K562 (cell line): ENCODE data around the gene POR. TPM values are rescaled to one million over a fixed set of nuclear protein-coding genes. Genes with fewer than 3 reads are reported as not detected.
A peak's percentile ranks its signal among the peaks of the same experiment; 100 is the strongest.

Experiments
- ATAC-seq: fragments of 200-7000 bp; cut with Tn5 transposase; 3 replicates; pipeline ENCODE4 v1.9.1; 2020; ENCODE audit warnings: moderate library complexity
- BruUV-seq: library from RNA; stranded (reverse); fragments of 400-500 nt; replicated peaks from 2 replicates; lab custom pipeline; 2021; lab: Mats Ljungman, UMichigan
- CTCF ChIA-PET: fragments of 300-600 bp; formaldehyde crosslinking; extraction: SDS; loops from one replicate; lab custom pipeline; 2021; ENCODE audit warnings: low intra/inter-chr PET ratio; lab: Yijun Ruan, JAX
- POLR2A ChIA-PET: fragments of 300-600, 350-650 bp; sonication (Branson Sonifier 250); formaldehyde crosslinking; extraction: SDS; loops from one replicate; lab custom pipeline; 2021; ENCODE audit warnings: antibody characterized with exemption, inconsistent platforms; lab: Yijun Ruan, JAX
- DNase-seq, 4 experiments: peaks; one replicate each; pipeline versions ENCODE4 v3.0.0 to v3.0.0-alpha.2; 2011 to 2018; ENCODE audit warnings: low spot score in 3 of 4, mixed read lengths in 3 of 4; ENCODE audit errors: extremely low read depth in 1 of 4
- FAIRE-seq: peaks from 2 replicates; lab custom pipeline; 2011; peaks lifted over from hg19 to GRCh38; lab: Jason Lieb, UNC
- H2AFZ ChIP-seq: 2 replicates; pipeline ENCODE4 v1.6.0; 2011; ENCODE audit warnings: low read depth, low read length, control low read depth, inconsistent platforms
- H3K27ac ChIP-seq: fragments of 200-600 bp; 3 replicates; pipeline ENCODE4 v1.8.0; 2011; ENCODE audit warnings: low read depth, mild to moderate bottlenecking, control low read depth, inconsistent platforms, low read length, moderate library complexity, mixed read lengths; ENCODE audit errors: extremely low read depth
- H3K27me3 ChIP-seq, 2 experiments: fragments of 300-600 bp in 1 of 2; 2 replicates in 1 of 2; 3 replicates in 1 of 2; pipeline versions ENCODE4 v1.6.0 to v1.8.0; 2011; ENCODE audit warnings: inconsistent platforms in 2 of 2, low read length in 2 of 2, mild to moderate bottlenecking in 1 of 2, mixed read lengths in 1 of 2, moderate library complexity in 1 of 2; ENCODE audit not compliant: control insufficient read depth in 2 of 2, insufficient read depth in 2 of 2
- H3K36me3 ChIP-seq: fragments of 300-600 bp; 3 replicates; pipeline ENCODE4 v1.8.0; 2011; ENCODE audit warnings: mild to moderate bottlenecking, low read length, inconsistent platforms; ENCODE audit not compliant: control insufficient read depth, insufficient read depth
- H3K4me1 ChIP-seq, 2 experiments: fragments of 200-600 bp in 1 of 2; replicated peaks in 1 of 2; 2 replicates in 1 of 2; 3 replicates in 1 of 2; pipeline versions ENCODE4 v1.5.1 to v1.8.0; 2011; ENCODE audit warnings: inconsistent platforms in 2 of 2, low read length in 2 of 2, mild to moderate bottlenecking in 1 of 2, mixed read lengths in 1 of 2, moderate library complexity in 1 of 2; ENCODE audit not compliant: control insufficient read depth in 2 of 2, insufficient read depth in 2 of 2
- H3K4me2 ChIP-seq: 2 replicates; pipeline ENCODE4 v1.6.1; 2011; ENCODE audit warnings: low read length, control low read depth, inconsistent platforms, mixed read lengths; ENCODE audit not compliant: insufficient read depth
- H3K4me3 ChIP-seq: fragments of 200-600 bp; sonication (generic), shearing (Covaris generic); 2 replicates; pipeline ENCODE4 v1.5.1; 2016; ENCODE audit warnings: control low read depth, inconsistent platforms
- H3K79me2 ChIP-seq: fragments of 200-600 bp; 3 replicates; pipeline ENCODE4 v1.8.0; 2011; ENCODE audit warnings: low read length, inconsistent platforms; ENCODE audit not compliant: control insufficient read depth, insufficient read depth
- H3K9ac ChIP-seq, 2 experiments: 2 replicates each; pipeline versions ENCODE4 v1.6.0 to v1.6.1; 2011; ENCODE audit warnings: low read depth in 2 of 2, low read length in 2 of 2, control low read depth in 1 of 2, inconsistent platforms in 1 of 2, mild to moderate bottlenecking in 1 of 2, mixed read lengths in 1 of 2; ENCODE audit not compliant: insufficient read depth in 1 of 2
- H3K9me1 ChIP-seq: one replicate; pipeline ENCODE4 v1.6.0; 2011; ENCODE audit warnings: inconsistent platforms, mild to moderate bottlenecking, low read length, moderate library complexity; ENCODE audit not compliant: control insufficient read depth, insufficient read depth
- H3K9me3 ChIP-seq: replicated peaks from 2 replicates; pipeline ENCODE4 v1.5.1; 2011; ENCODE audit warnings: low read depth, low read length, inconsistent platforms; ENCODE audit not compliant: control insufficient read depth, insufficient read depth
- H4K20me1 ChIP-seq: replicated peaks from 2 replicates; pipeline ENCODE4 v1.6.1; 2011; ENCODE audit warnings: low read length, inconsistent platforms, mixed read lengths; ENCODE audit not compliant: control insufficient read depth, insufficient read depth
- CEBPG ChIP-seq, 3 experiments: fragments of 200-800 bp in 1 of 3; sonication (Bioruptor generic) in 1 of 3; sonication (generic) in 1 of 3; formaldehyde crosslinking in 1 of 3; IDR thresholded peaks in 2 of 3; conservative IDR thresholded peaks in 1 of 3; 2 replicates each; pipeline versions ENCODE4 v1.6.1 to v1.8.0; 2016 to 2022; ENCODE audit warnings: missing compliant biosample characterization in 2 of 3, missing genetic modification characterization in 2 of 3, mild to moderate bottlenecking in 1 of 3, missing genetic modification reagents in 1 of 3
- CTCFL ChIP-seq: IDR thresholded peaks from 2 replicates; pipeline ENCODE4 v1.6.1; 2011; ENCODE audit warnings: borderline replicate concordance, low read depth, mild to moderate bottlenecking, moderate library complexity, low read length; ENCODE audit not compliant: insufficient read depth, poor library complexity, severe bottlenecking
- NCOR1 ChIP-seq: fragments of 450-650 bp; IDR thresholded peaks from 2 replicates; pipeline ENCODE4 v1.6.1; 2016; ENCODE audit warnings: mild to moderate bottlenecking, moderate library complexity
- NEUROD1 ChIP-seq: fragments of 150-350 bp; IDR thresholded peaks from 2 replicates; pipeline ENCODE4 v1.6.1; 2014; ENCODE audit warnings: borderline replicate concordance, low read length, low read depth; ENCODE audit not compliant: partially characterized antibody
- POLR2AphosphoS2 ChIP-seq: IDR thresholded peaks from 2 replicates; pipeline ENCODE4 v1.6.1; 2012; ENCODE audit warnings: low read length, improper control_type of control experiment
- PTRF ChIP-seq: fragments of 450-650 bp; IDR thresholded peaks from 2 replicates; pipeline ENCODE4 v1.6.1; 2016; ENCODE audit warnings: mild to moderate bottlenecking, missing genetic modification characterization, missing compliant biosample characterization
- SMARCA5 ChIP-seq: fragments of 450-650 bp; IDR thresholded peaks from 2 replicates; pipeline ENCODE4 v1.6.1; 2016
- SP2 ChIP-seq: IDR thresholded peaks from 2 replicates; pipeline ENCODE4 v1.6.1; 2011; ENCODE audit warnings: mild to moderate bottlenecking, low read depth, low read length, moderate library complexity; ENCODE audit not compliant: poor library complexity, severe bottlenecking; ENCODE audit errors: extremely low read depth
- TEAD1 ChIP-seq, 2 experiments: fragments of 450-650 bp in 1 of 2; sonication (generic) in 1 of 2; formaldehyde crosslinking; IDR thresholded peaks; 2 replicates each; pipeline versions ENCODE4 v1.4.0 to v1.8.0; 2020 to 2022; ENCODE audit warnings: mild to moderate bottlenecking in 2 of 2, missing genetic modification reagents in 1 of 2
- UBTF ChIP-seq, 2 experiments: IDR thresholded peaks; 2 replicates each; pipeline ENCODE4 v1.6.1; 2012; ENCODE audit warnings: improper control_type of control experiment in 2 of 2, low read depth in 2 of 2, low read length in 2 of 2, borderline replicate concordance in 1 of 2
- ZNF431 ChIP-seq: sonication (generic); formaldehyde crosslinking; IDR thresholded peaks from 2 replicates; pipeline ENCODE4 v1.8.0; 2022; ENCODE audit warnings: mild to moderate bottlenecking, missing genetic modification reagents
- ZNF589 ChIP-seq: fragments of 200-800 bp; sonication (Bioruptor generic); IDR thresholded peaks from 2 replicates; pipeline ENCODE4 v1.6.1; 2016; ENCODE audit warnings: low read depth, missing genetic modification characterization, missing compliant biosample characterization
- WGBS: fragments of 100-300 bp; shearing (Covaris generic); methylation state at CpG from one replicate; pipeline ENCODE4 v1.1.6; 2016; ENCODE audit warnings: low coverage, mixed read lengths; ENCODE audit not compliant: insufficient coverage; ENCODE audit errors: missing lambda C conversion rate; 5-methylcytosine and 5-hydroxymethylcytosine counted together
- in situ Hi-C: fragments of 300-500 bp; cut with MboI; formaldehyde crosslinking; loops from 4 replicates; pipeline ENCODE4 v1.15.0; 2018; ENCODE audit warnings: inconsistent platforms, mixed read lengths
- intact Hi-C: fragments of 100-400 bp; cut with micrococcal nuclease; formaldehyde crosslinking; loops from 2 replicates; pipeline ENCODE4 v1.14.2; 2022
- polyA plus RNA-seq, 8 experiments: library from polyadenylated mRNA; depleted of rRNA in 4 of 8; stranded (reverse) in 5 of 8; unstranded in 3 of 8; fragments of >200 nt; fragmentation: Nextera tagmentation in 2 of 8; fragmentation: Illumina TruSeq in 1 of 8; extraction: Ambion mirVana in 2 of 8; extraction: Trizol in 1 of 8; gene quantifications; 2 replicates each; pipeline versions ENCODE4 v1.2.1 to v1.2.3, GENCODE V29; 2011 to 2014; ENCODE audit warnings: inconsistent platforms in 1 of 8, missing spikeins in 1 of 8
- total RNA-seq, 7 experiments: library from RNA; depleted of rRNA in 6 of 7; stranded (reverse); fragments of >200 nt in 6 of 7; fragmentation: Illumina TruSeq in 2 of 7; extraction: Trizol in 2 of 7; gene quantifications; 2 replicates each; pipeline versions ENCODE4 v1.2.1 to v1.2.3, GENCODE V29; 2011 to 2021; ENCODE audit warnings: low replicate concordance in 1 of 7
- TF ChIP-seq, protein P1 (sequence below): IDR thresholded peaks from 2 replicates; pipeline ENCODE4 v1.6.1; 2016; ENCODE audit warnings: missing genetic modification characterization, missing compliant biosample characterization

POR gene
- total and polyA plus RNA-seq, 9 of the 15 experiments (the other 6 are each of a cell fraction or from before 2014, with no cell fraction given) = 4.7 to 142 (median 40.8) TPM

DNA sequence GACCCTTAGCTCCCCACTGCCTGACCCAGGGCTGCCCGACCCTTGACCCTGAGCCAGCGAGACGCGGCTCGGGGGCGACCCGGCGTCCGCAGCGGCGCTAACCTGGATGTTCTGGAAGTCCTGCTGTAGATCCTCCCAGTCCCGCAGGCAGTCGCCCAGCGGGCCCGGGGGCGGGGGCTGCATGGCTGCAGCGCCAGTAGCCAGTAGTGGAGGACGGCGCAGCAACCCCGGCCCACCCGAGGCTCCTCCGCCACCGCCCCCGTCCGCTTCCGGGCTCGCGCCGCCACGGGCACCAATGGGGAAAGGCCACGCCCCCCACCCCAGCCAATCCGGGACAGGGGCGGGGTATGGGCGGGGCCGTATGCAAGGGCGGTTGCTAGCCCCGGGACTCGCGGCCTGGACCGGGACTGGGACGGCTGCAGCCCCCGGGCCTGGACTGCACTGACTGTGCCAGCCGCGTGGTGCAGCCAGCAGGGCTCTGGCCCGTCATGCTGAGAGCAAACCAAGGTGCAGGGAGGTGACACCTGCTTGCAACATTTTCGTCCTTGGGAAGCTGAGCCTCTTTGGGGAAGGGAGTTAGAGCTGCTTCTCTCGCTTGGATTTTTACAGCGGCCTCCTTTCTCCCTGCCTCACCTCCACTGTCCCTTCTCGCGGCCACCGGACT lies 79.6 kb downstream of the POR start, which contains the start of gene TMEM120A:
TSS of gene TMEM120A (minus strand) at position 208 of the 664 bp plus-strand sequence. CDS start at position 183, 25 bp downstream.
- Histone ChIP-seq H3K27me3 (no peaks in the 10 kb centered on the region), H3K79me2 (peaks cover 2% of the 10 kb centered on the region; the same call in 1 of the 3 replicates), H3K9me3 (no peaks in the 10 kb centered on the region), H3K4me2 (peak within 1 kb of the TSS; percentile 90), H3K9ac (peak within 1 kb of the TSS; percentile 60 to 91), H3K36me3 (peaks cover 9% of the 10 kb centered on the region; the same call in 1 of the 3 replicates), H4K20me1 (peaks cover 5% of the 10 kb centered on the region; the same call in 1 of the 2 replicates), H3K9me1 (no peaks in the 10 kb centered on the region), H3K27ac (peak within 1 kb of the TSS; percentile 54), H3K4me3 (peak within 1 kb of the TSS; percentile 77), H3K4me1 (peaks cover 33 to 55% of the 10 kb centered on the region in 2 experiments), H2AFZ (peak within 1 kb of the TSS; percentile 93)
- DNase-seq (peak; percentile 97 to 100 (median 100)), ATAC-seq (peak; percentile 95), FAIRE-seq (peak; percentile 56)
- intact Hi-C loops (no loop called here), in situ Hi-C loops (no loop called here)
- WGBS = 2% methylated on average over 40 of the region's 51 CpGs
- CTCF ChIA-PET = interaction anchor here (0.6 kb wide), 1 partner anchor 87 kb away, joined by 3 read pairs; no protein-coding TSS in a partner anchor
- POLR2A ChIA-PET = interaction anchor here (0.6 to 1.2 kb wide), 5 partner anchors 16 to 242 kb away, joined by 3 to 5 read pairs (median 3); partner anchors contain the start of genes MDH2 and STYXL1
- BruUV-seq = no TSS peak
- TF ChIP-seq CTCFL (peak; percentile 48), NEUROD1 (peak; percentile 65), PTRF (no peak), TEAD1 (CRISPR knock-in tag; IDR thresholded peaks at IDR 0.05) (peak in 1 of 2 experiments; percentile 62; a peak in 1 of 4 replicates), CEBPG (CRISPR knock-in tag; IDR thresholded peaks at IDR 0.05) (peak; percentile 44), CEBPG (tag; conservative IDR thresholded peaks at IDR 0.05 in 1 of 2, IDR thresholded peaks at IDR 0.05 in 1 of 2) (no peak), SP2 (peak; percentile 72), UBTF (IDR thresholded peaks at IDR 0.05; ENCODE audit: borderline replicate concordance in 1 of 2, low read depth in 2 of 2, low read length in 2 of 2) (peak; percentile 28 to 81; a peak in 1 of 4 replicates), ZNF431 (CRISPR knock-in tag) (no peak), POLR2AphosphoS2 (peak; percentile 84; the same call in 1 of the 2 replicates), SMARCA5 (peak; percentile 84), NCOR1 (no peak), ZNF589 (no peak)
- TF ChIP-seq, protein P1, sequence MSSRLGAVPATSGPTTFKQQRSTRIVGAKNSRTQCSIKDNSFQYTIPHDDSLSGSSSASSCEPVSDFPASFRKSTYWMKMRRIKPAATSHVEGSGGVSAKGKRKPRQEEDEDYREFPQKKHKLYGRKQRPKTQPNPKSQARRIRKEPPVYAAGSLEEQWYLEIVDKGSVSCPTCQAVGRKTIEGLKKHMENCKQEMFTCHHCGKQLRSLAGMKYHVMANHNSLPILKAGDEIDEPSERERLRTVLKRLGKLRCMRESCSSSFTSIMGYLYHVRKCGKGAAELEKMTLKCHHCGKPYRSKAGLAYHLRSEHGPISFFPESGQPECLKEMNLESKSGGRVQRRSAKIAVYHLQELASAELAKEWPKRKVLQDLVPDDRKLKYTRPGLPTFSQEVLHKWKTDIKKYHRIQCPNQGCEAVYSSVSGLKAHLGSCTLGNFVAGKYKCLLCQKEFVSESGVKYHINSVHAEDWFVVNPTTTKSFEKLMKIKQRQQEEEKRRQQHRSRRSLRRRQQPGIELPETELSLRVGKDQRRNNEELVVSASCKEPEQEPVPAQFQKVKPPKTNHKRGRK (tag) = no peak
